ENCODE data around the gene OTX1.
A peak's percentile ranks its signal among the peaks of the same experiment; 100 is the strongest.
"Not testable (repeated sequence)": the region's sequence is repeated elsewhere in the genome, so short reads cannot be mapped to it uniquely, and the experiment has no call there.

The OTX1 gene

GRCh38 chr2:63050334-63051041 is at the start of gene OTX1:
Gene OTX1 (plus strand): TSS chr2:63050830. CDS start chr2:63052991, 2,161 bp downstream.
- DNase-seq (ENCODE audit: low read depth, low spot score): peak; percentile 87

- no peak for DNase-seq (ENCODE audit: low read depth, low spot score)
Observed at GRCh38 chr2:63001576-63001975, 49.1 kb upstream of the OTX1 start.

GRCh38 chr2:63003351-63003750 is 47.3 kb upstream of the OTX1 start:
- no peak for DNase-seq (ENCODE audit: low read depth, low spot score)

GRCh38 chr2:63007813-63008458 is 42.7 kb upstream of the OTX1 start:
- no peak for DNase-seq (ENCODE audit: low read depth, low spot score)

GRCh38 chr2:63008838-63009237 is 41.8 kb upstream of the OTX1 start:
- DNase-seq (ENCODE audit: low read depth, low spot score): no peak

GRCh38 chr2:63009490-63009889 is 41.1 kb upstream of the OTX1 start:
- no peak for DNase-seq (ENCODE audit: low read depth, low spot score)

GRCh38 chr2:63012541-63012940 is 38.1 kb upstream of the OTX1 start:
- no peak for DNase-seq (ENCODE audit: low read depth, low spot score)

GRCh38 chr2:63013438-63013837 is 37.2 kb upstream of the OTX1 start:
- no peak for DNase-seq (ENCODE audit: low read depth, low spot score)

- DNase-seq (ENCODE audit: low read depth, low spot score): no peak
Observed at GRCh38 chr2:63015389-63015788, 35.2 kb upstream of the OTX1 start.

- DNase-seq (ENCODE audit: low read depth, low spot score): no peak
Observed at GRCh38 chr2:63018439-63018838, 32.2 kb upstream of the OTX1 start.

GRCh38 chr2:63019686-63020085 is 30.9 kb upstream of the OTX1 start:
- not testable (repeated sequence) for DNase-seq (ENCODE audit: low read depth, low spot score)

GRCh38 chr2:63023444-63023843 is 27.2 kb upstream of the OTX1 start:
- peak; percentile 52 for DNase-seq (ENCODE audit: low read depth, low spot score)

GRCh38 chr2:63027220-63027619 is 23.4 kb upstream of the OTX1 start:
- DNase-seq (ENCODE audit: low read depth, low spot score): no peak

- no peak for DNase-seq (ENCODE audit: low read depth, low spot score)
Observed at GRCh38 chr2:63029058-63029457, 21.6 kb upstream of the OTX1 start.

GRCh38 chr2:63034526-63034925 is 16.1 kb upstream of the OTX1 start:
- DNase-seq (ENCODE audit: low read depth, low spot score): no peak

- no peak for DNase-seq (ENCODE audit: low read depth, low spot score)
Observed at GRCh38 chr2:63035169-63035568, 15.5 kb upstream of the OTX1 start.

GRCh38 chr2:63035660-63036059 is 15.0 kb upstream of the OTX1 start:
- DNase-seq (ENCODE audit: low read depth, low spot score): no peak

- DNase-seq (ENCODE audit: low read depth, low spot score): no peak
Observed at GRCh38 chr2:63038034-63038433, 12.6 kb upstream of the OTX1 start.

- DNase-seq (ENCODE audit: low read depth, low spot score): peak; percentile 3
Observed at GRCh38 chr2:63040586-63040985, 10.0 kb upstream of the OTX1 start.

- no peak for DNase-seq (ENCODE audit: low read depth, low spot score)
Observed at GRCh38 chr2:63041592-63041991, 9.0 kb upstream of the OTX1 start.

- peak; percentile 85 for DNase-seq (ENCODE audit: low read depth, low spot score)
Observed at GRCh38 chr2:63044362-63045327, 6.0 kb upstream of the OTX1 start.

- DNase-seq (ENCODE audit: low read depth, low spot score): peak; percentile 4
Observed at GRCh38 chr2:63046552-63046951, 4.1 kb upstream of the OTX1 start.
